SU-DHL-6 (cell line): ENCODE data around the gene CHERP.

Source experiments
- CTCF ChIP-seq: fragments of 200-600 bp; sonication (generic); IDR thresholded peaks from one replicate; pipeline ENCODE4 v1.5.1; 2017; ENCODE audit warnings: antibody characterized with exemption, mild to moderate bottlenecking, low read length, moderate library complexity; ENCODE audit not compliant: insufficient read depth, poor library complexity, severe bottlenecking
- EZH2phosphoT487 ChIP-seq: fragments of 200-600 bp; sonication (generic), shearing (Covaris generic); conservative IDR thresholded peaks from 2 replicates; pipeline ENCODE4 v1.6.1; 2018; ENCODE audit warnings: mild to moderate bottlenecking, antibody characterized with exemption, low read length, moderate library complexity, mixed read lengths

GRCh38 chr19:16509141-16510061, 32.8 kb downstream of the CHERP start:
- TF ChIP-seq CTCF (no peak), EZH2phosphoT487 (no peak)
